LNCAP (cell line): ENCODE results near the gene MFAP4.

ENCODE experiments used
- TF ChIP-seq, protein P1 (sequence below): fragments of 450-650 bp; IDR thresholded peaks from 2 replicates; pipeline ENCODE4 v1.5.1; 2017; ENCODE audit warnings: mild to moderate bottlenecking

Gene MFAP4

GRCh38 chr17:19381361-19381740 lies 5.6 kb downstream of the MFAP4 start:
- TF ChIP-seq, protein P1, sequence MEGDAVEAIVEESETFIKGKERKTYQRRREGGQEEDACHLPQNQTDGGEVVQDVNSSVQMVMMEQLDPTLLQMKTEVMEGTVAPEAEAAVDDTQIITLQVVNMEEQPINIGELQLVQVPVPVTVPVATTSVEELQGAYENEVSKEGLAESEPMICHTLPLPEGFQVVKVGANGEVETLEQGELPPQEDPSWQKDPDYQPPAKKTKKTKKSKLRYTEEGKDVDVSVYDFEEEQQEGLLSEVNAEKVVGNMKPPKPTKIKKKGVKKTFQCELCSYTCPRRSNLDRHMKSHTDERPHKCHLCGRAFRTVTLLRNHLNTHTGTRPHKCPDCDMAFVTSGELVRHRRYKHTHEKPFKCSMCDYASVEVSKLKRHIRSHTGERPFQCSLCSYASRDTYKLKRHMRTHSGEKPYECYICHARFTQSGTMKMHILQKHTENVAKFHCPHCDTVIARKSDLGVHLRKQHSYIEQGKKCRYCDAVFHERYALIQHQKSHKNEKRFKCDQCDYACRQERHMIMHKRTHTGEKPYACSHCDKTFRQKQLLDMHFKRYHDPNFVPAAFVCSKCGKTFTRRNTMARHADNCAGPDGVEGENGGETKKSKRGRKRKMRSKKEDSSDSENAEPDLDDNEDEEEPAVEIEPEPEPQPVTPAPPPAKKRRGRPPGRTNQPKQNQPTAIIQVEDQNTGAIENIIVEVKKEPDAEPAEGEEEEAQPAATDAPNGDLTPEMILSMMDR = no peak

GRCh38 chr17:19380481-19381301 lies 6.3 kb downstream of the MFAP4 start:
- TF ChIP-seq, protein P1 = no peak

- TF ChIP-seq, protein P1 = no peak
Measured at GRCh38 chr17:19379361-19380065, 7.5 kb downstream of the MFAP4 start.

DNA sequence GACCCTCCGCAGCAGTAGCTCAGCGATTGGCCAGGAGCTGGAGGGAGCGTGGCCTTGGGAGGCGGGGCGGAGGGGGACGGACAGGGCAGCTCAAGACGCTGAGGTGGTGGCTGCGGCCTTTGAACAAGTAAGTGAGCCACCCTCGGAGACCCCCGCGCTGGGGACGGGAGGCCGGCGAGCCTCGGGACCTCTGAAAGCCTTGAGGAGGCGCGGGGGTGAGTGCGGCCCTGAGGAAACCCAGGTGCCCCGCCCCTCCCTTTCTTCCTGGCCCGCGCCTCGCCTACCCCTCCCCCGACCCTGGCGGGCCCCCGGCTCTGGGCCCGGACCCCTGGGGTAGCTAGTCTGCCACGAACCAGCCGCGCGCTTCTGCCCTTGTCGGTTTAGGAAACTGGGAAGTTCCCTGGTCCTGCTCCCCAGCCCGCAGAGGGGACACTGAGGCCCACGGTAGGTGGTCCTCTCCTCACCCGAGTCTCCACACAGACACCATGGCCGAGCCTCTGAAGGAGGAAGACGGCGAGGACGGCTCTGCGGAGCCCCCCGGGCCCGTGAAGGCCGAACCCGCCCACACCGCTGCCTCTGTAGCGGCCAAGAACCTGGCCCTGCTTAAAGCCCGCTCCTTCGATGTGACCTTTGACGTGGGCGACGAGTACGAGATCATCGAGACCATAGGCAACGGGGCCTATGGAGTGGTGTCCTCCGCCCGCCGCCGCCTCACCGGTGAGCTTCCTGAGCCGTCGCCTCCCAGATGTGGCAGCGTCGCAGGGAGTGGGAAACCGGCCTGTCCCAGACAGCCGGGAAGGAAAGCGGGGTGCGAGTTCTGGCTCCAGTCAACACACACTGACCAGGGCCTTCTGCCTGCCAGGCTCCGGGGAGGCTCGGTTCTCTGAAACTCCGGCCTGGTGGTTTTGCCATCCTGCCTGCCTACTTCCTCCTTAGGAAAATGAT lies 8.3 kb downstream of the MFAP4 start, which contains the start of gene MAPK7:
TSS of gene MAPK7 (plus strand) at position 83 of the 945 bp plus-strand sequence. CDS start at position 486, 403 bp downstream.
- TF ChIP-seq, protein P1 = no peak

DNA sequence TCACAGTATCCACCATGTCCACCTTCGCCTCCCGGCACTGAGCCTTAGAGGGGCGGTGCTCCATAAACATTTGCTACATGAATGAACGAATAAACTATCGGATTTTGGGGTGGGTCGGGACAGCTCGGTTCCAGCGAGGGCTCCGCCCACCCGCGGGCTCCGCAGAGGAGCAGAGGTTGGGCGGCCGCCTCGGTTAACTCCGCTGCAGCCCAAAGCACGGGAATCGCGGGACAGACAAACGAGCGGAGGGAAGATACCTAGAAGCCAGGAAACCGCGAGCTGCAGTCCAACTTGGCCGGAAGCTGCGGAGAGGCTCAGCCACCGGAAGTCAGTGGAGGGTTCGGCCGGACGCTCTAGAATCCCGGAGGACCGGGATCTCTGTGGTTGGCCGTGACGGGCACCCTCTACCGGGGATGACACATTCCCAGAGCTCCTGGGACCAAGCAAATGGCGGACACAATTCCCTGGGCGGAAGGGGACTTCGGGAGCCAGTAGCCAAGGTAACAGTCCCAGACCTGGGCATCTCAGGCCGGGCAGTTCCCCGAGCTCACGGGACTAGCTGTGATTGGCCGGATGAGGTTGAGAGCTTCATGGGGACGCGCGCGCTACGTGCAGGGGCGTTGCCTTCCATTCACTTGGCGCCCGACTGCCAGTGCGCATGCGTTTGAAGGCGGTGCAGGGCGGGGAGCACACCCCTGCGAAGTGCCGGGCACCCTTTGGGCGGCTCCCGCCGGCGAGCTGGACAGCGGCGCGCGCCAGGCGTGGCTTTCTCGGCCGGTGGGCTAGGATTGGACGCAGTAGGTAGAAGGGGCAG lies 9.2 kb downstream of the MFAP4 start:
- TF ChIP-seq, protein P1 = no peak

GRCh38 chr17:19376811-19377210 lies 10.2 kb downstream of the MFAP4 start:
- TF ChIP-seq, protein P1 = no peak
